ENCODE results near the gene WNT3. TPM values are rescaled to one million over a fixed set of nuclear protein-coding genes. Genes with fewer than 3 reads are reported as not detected.

The WNT3 gene
- total and polyA plus RNA-seq, 2 donors (not counting 1 experiment from before 2014, with no cell fraction given) = 0.86 to 1.4 TPM

DNA sequence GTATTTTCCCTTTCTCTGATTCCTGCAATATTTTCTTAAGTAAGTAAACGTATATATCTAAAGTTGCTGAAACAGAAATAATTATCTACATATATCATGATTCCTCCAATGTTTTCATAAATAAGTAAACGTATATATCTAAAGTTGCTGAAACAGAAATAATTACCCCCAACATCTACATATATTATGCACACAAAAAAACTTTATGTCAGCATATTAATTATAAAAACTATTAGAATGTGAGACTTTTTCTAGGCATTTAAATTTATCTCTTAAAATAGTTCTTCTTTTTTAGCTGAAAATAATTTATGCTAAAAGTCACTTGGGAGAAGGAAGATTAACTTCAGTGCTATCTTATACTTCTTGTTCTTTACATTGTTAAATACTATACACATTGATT, 88.5 kb downstream of the WNT3 start:
- CTCF ChIA-PET = no interaction called here
- no peaks in the 10 kb centered on the region for H3K79me2 ChIP-seq (ENCODE audit: control insufficient read depth, insufficient read depth, low read length)
- H3K27ac ChIP-seq (ENCODE audit: low read length in 2 of 2) = no peak overlapping the region
- H3K27me3 ChIP-seq (replicated peaks in 1 of 4; ENCODE audit: control extremely low read depth in 1 of 4, control insufficient read depth in 3 of 4, insufficient read depth in 4 of 4, low read length in 3 of 4) = no peaks in the 10 kb centered on the region
- Mint-ChIP-seq H3K9me3 (ENCODE audit: insufficient read depth) (no peaks in the 10 kb centered on the region), H3K4me3 (no peak overlapping the region), H3K27me3 (no peaks in the 10 kb centered on the region), H3K27ac (no peak overlapping the region), H3K4me1 (peaks cover 11% of the 10 kb centered on the region)
- H3K4me3 ChIP-seq (ENCODE audit: control extremely low read depth in 1 of 5, extremely low read depth in 1 of 5, insufficient read depth in 1 of 5, low read depth in 2 of 5, low read length in 4 of 5) = no peak overlapping the region
- no CpG with 5 or more reads among the region's 2 CpGs for WGBS (ENCODE audit: insufficient coverage)
- no peaks in the 10 kb centered on the region for H4K20me1 ChIP-seq (ENCODE audit: control insufficient read depth, insufficient read depth, low read length, poor library complexity, severe bottlenecking)
- POLR2A ChIA-PET = no interaction called here
- H3K4me2 ChIP-seq (replicated peaks; ENCODE audit: low read depth, low read length, poor library complexity, severe bottlenecking) = no peak overlapping the region
- TF ChIP-seq, protein P1, sequence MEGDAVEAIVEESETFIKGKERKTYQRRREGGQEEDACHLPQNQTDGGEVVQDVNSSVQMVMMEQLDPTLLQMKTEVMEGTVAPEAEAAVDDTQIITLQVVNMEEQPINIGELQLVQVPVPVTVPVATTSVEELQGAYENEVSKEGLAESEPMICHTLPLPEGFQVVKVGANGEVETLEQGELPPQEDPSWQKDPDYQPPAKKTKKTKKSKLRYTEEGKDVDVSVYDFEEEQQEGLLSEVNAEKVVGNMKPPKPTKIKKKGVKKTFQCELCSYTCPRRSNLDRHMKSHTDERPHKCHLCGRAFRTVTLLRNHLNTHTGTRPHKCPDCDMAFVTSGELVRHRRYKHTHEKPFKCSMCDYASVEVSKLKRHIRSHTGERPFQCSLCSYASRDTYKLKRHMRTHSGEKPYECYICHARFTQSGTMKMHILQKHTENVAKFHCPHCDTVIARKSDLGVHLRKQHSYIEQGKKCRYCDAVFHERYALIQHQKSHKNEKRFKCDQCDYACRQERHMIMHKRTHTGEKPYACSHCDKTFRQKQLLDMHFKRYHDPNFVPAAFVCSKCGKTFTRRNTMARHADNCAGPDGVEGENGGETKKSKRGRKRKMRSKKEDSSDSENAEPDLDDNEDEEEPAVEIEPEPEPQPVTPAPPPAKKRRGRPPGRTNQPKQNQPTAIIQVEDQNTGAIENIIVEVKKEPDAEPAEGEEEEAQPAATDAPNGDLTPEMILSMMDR (IDR thresholded peaks at IDR 0.05) = no peak
- no peak for TF ChIP-seq EZH2 (IDR thresholded peaks at IDR 0.05; ENCODE audit: borderline replicate concordance, insufficient read depth, low read depth, low read length, poor library complexity, severe bottlenecking)
- intact Hi-C loops (cut with micrococcal nuclease) = no loop called here
- no peak for ATAC-seq (ENCODE audit: low read depth)
- peaks cover 2 to 3% of the 10 kb centered on the region in 2 donors for H3K4me1 ChIP-seq (ENCODE audit: control insufficient read depth in 2 of 2, insufficient read depth in 2 of 2, low read length in 2 of 2)
- H2AFZ ChIP-seq (ENCODE audit: insufficient read depth, low read depth, low read length, poor library complexity, severe bottlenecking) = no peak overlapping the region
- no peaks in the 10 kb centered on the region for H3K9me3 ChIP-seq (ENCODE audit: control extremely low read depth in 1 of 3, control insufficient read depth in 2 of 3, insufficient read depth in 1 of 3, low read length in 2 of 3)
- peaks cover 4 to 14% of the 10 kb centered on the region in 2 experiments for H3K36me3 ChIP-seq (replicated peaks in 1 of 2; ENCODE audit: control extremely low read depth in 1 of 2, control insufficient read depth in 1 of 2, extremely low read depth in 1 of 2, insufficient read depth in 2 of 2, low read length in 1 of 2)
- H3K9ac ChIP-seq (ENCODE audit: low read length) = no peak overlapping the region
- DNase-seq = no peak

DNA sequence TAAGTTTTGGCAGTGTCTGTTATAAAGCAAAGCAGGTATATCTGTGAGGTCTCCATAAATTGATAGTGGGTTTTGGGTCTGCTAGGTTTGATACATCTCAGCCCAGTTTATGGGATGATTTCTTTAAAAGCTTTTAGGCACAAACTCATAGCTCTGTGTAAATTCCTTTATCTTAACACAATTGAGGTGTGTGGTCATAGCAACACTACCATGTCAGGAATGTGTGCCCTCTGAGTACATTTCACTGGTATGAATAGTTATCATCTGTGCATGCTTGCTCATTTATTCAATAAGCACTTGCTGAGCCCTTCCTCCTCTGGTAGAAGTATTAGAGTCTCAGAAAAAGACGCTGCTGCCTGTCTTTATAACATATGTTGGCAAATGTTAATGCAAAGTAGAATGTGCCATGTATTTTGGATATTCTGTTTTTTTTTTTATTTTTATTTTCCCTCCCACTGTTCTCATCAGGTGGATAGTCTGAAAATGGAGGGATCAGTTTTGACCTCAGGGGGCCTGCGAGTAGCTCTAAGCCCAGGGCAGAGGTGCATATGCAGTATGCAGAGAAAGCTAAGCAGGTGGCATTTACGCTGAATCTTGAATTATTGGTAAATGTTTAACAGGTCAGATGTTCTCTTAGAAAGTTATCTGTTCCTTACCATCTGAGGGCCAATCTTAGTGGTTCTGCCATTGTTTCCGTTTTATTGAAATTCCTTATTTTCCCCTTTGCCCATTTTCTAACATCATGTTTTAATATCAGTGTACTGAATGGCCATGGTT, 90.7 kb downstream of the WNT3 start:
- POLR2A ChIA-PET = no interaction called here
- DNase-seq (no peak), ATAC-seq (ENCODE audit: low read depth) (no peak)
- TF ChIP-seq, protein P1 (IDR thresholded peaks at IDR 0.05) = no peak
- no peak for TF ChIP-seq EZH2 (IDR thresholded peaks at IDR 0.05; ENCODE audit: borderline replicate concordance, insufficient read depth, low read depth, low read length, poor library complexity, severe bottlenecking)
- Histone ChIP-seq H3K79me2 (ENCODE audit: control insufficient read depth, insufficient read depth, low read length) (no peaks in the 10 kb centered on the region), H3K4me1 (ENCODE audit: control insufficient read depth in 2 of 2, insufficient read depth in 2 of 2, low read length in 2 of 2) (peaks cover 10 to 11% of the 10 kb centered on the region in 2 donors), H2AFZ (ENCODE audit: insufficient read depth, low read depth, low read length, poor library complexity, severe bottlenecking) (no peak overlapping the region), H4K20me1 (ENCODE audit: control insufficient read depth, insufficient read depth, low read length, poor library complexity, severe bottlenecking) (no peaks in the 10 kb centered on the region), H3K4me3 (ENCODE audit: control extremely low read depth in 1 of 5, extremely low read depth in 1 of 5, insufficient read depth in 1 of 5, low read depth in 2 of 5, low read length in 4 of 5) (no peak overlapping the region), H3K4me2 (replicated peaks; ENCODE audit: low read depth, low read length, poor library complexity, severe bottlenecking) (no peak overlapping the region), H3K9me3 (ENCODE audit: control extremely low read depth in 1 of 3, control insufficient read depth in 2 of 3, insufficient read depth in 1 of 3, low read length in 2 of 3) (no peaks in the 10 kb centered on the region), H3K36me3 (replicated peaks in 1 of 2; ENCODE audit: control extremely low read depth in 1 of 2, control insufficient read depth in 1 of 2, extremely low read depth in 1 of 2, insufficient read depth in 2 of 2, low read length in 1 of 2) (peaks cover 0 to 7% of the 10 kb centered on the region in 2 experiments), H3K27ac (ENCODE audit: low read length in 2 of 2) (no peak overlapping the region), H3K9ac (ENCODE audit: low read length) (no peak overlapping the region), H3K27me3 (replicated peaks in 1 of 4; ENCODE audit: control extremely low read depth in 1 of 4, control insufficient read depth in 3 of 4, insufficient read depth in 4 of 4, low read length in 3 of 4) (no peaks in the 10 kb centered on the region)
- CTCF ChIA-PET = interaction anchor here (0.9 to 1.7 kb wide), 2 partner anchors 10 to 14 kb away, joined by 4 to 5 read pairs; no protein-coding TSS in a partner anchor
- H3K27ac Mint-ChIP-seq = no peak overlapping the region
- intact Hi-C loops (cut with micrococcal nuclease) = no loop called here
- no peaks in the 10 kb centered on the region for H3K9me3 Mint-ChIP-seq (ENCODE audit: insufficient read depth)
- no peak overlapping the region for H3K4me3 Mint-ChIP-seq
- H3K4me1 Mint-ChIP-seq = peaks cover 19% of the 10 kb centered on the region
- WGBS (ENCODE audit: insufficient coverage) = no CpG with 5 or more reads among the region's 4 CpGs
- H3K27me3 Mint-ChIP-seq = no peaks in the 10 kb centered on the region
